SK-N-SH (cell line): Measurements from ENCODE around the gene ZCCHC14. TPM values are rescaled to one million over a fixed set of nuclear protein-coding genes. Genes with fewer than 3 reads are reported as not detected.

ENCODE experiments used
- CTCF ChIA-PET: fragments of 300-600, 350-600 bp; formaldehyde crosslinking; extraction: SDS; loops from one replicate; lab custom pipeline; 2021; lab: Yijun Ruan, JAX
- POLR2A ChIA-PET: fragments of 350-600 bp; sonication (Branson Sonifier 250); formaldehyde crosslinking; extraction: SDS; loops from one replicate; lab custom pipeline; 2020; ENCODE audit warnings: antibody characterized with exemption, inconsistent platforms; lab: Yijun Ruan, JAX
- DNase-seq: peaks from one replicate; pipeline ENCODE4 v3.0.0; 2012
- H2AFZ ChIP-seq: fragments of 200-600 bp; sonication (generic); 2 replicates; pipeline ENCODE4 v1.8.1; 2016; ENCODE audit warnings: antibody characterized with exemption, mild to moderate bottlenecking, low read depth
- H3F3A ChIP-seq: fragments of 200-600 bp; sonication (generic); replicated peaks from 2 replicates; pipeline ENCODE3; 2016; ENCODE audit warnings: antibody characterized with exemption, mild to moderate bottlenecking; ENCODE audit not compliant: insufficient read depth
- H3K27ac ChIP-seq, 2 experiments: fragments of 200-500 bp in 1 of 2; fragments of 200-600 bp in 1 of 2; sonication (Bioruptor generic) in 1 of 2; sonication (generic), shearing (Covaris generic) in 1 of 2; 2 replicates each; pipeline versions ENCODE4 v1.5.1 to v1.6.1; 2014 to 2016; ENCODE audit warnings: low read depth in 2 of 2, inconsistent platforms in 1 of 2, low read length in 1 of 2, mild to moderate bottlenecking in 1 of 2, mixed read lengths in 1 of 2
- H3K27me3 ChIP-seq: fragments of 200-600 bp; sonication (generic), shearing (Covaris generic); 2 replicates; pipeline ENCODE4 v1.6.1; 2016; ENCODE audit warnings: mixed run types; ENCODE audit not compliant: insufficient read depth
- H3K36me3 ChIP-seq, 2 experiments: fragments of 200-500 bp in 1 of 2; fragments of 200-600 bp in 1 of 2; sonication (Bioruptor generic) in 1 of 2; sonication (generic) in 1 of 2; replicated peaks in 1 of 2; 2 replicates each; pipeline versions ENCODE3 to v1.5.1; 2014 to 2016; ENCODE audit warnings: low read length in 1 of 2, mild to moderate bottlenecking in 1 of 2; ENCODE audit not compliant: insufficient read depth in 2 of 2, control insufficient read depth in 1 of 2
- H3K4me1 ChIP-seq, 2 experiments: fragments of 200-500 bp in 1 of 2; fragments of 200-600 bp in 1 of 2; sonication (Bioruptor generic) in 1 of 2; sonication (generic), shearing (Covaris generic) in 1 of 2; 2 replicates each; pipeline versions ENCODE4 v1.5.1 to v1.6.1; 2014 to 2016; ENCODE audit warnings: low read depth in 1 of 2, low read length in 1 of 2, mixed run types in 1 of 2; ENCODE audit not compliant: insufficient read depth in 2 of 2, control insufficient read depth in 1 of 2
- H3K4me2 ChIP-seq: fragments of 200-600 bp; sonication (generic), shearing (Covaris generic); 2 replicates; pipeline ENCODE4 v1.6.1; 2017; ENCODE audit warnings: mixed run types
- H3K4me3 ChIP-seq, 2 experiments: fragments of 200-500 bp in 1 of 2; fragments of 200-600 bp in 1 of 2; sonication (Bioruptor generic) in 1 of 2; sonication (generic), shearing (Covaris generic) in 1 of 2; 2 replicates each; pipeline versions ENCODE4 v1.5.1 to v1.8.1; 2014 to 2016; ENCODE audit warnings: low read depth in 2 of 2, inconsistent platforms in 1 of 2, low read length in 1 of 2, mild to moderate bottlenecking in 1 of 2, mixed read lengths in 1 of 2, moderate library complexity in 1 of 2
- H3K79me2 ChIP-seq: fragments of 200-600 bp; sonication (generic); 2 replicates; pipeline ENCODE4 v1.8.1; 2017; ENCODE audit warnings: mild to moderate bottlenecking; ENCODE audit not compliant: insufficient read depth
- H3K9ac ChIP-seq: fragments of 200-600 bp; sonication (generic); 2 replicates; pipeline ENCODE4 v1.6.1; 2017; ENCODE audit warnings: mixed run types
- H3K9me2 ChIP-seq: fragments of 200-600 bp; sonication (generic); 2 replicates; pipeline ENCODE4 v1.6.1; 2017; ENCODE audit warnings: mixed run types
- H3K9me3 ChIP-seq: fragments of 200-600 bp; sonication (generic); 2 replicates; pipeline ENCODE4 v1.6.1; 2017; ENCODE audit warnings: mixed run types, mild to moderate bottlenecking, moderate library complexity
- H4K20me1 ChIP-seq: fragments of 200-600 bp; sonication (generic); 2 replicates; pipeline ENCODE4 v1.6.1; 2017; ENCODE audit warnings: mild to moderate bottlenecking, mixed run types; ENCODE audit not compliant: insufficient read depth
- CHD2 ChIP-seq: fragments of 150-350 bp; IDR thresholded peaks from 2 replicates; pipeline ENCODE4 v1.6.1; 2018; ENCODE audit warnings: low read length; ENCODE audit not compliant: partially characterized antibody
- ELF1 ChIP-seq: IDR thresholded peaks from 2 replicates; pipeline ENCODE4 v1.4.0; 2012
- FOXJ3 ChIP-seq: sonication (generic); formaldehyde crosslinking; IDR thresholded peaks from 2 replicates; pipeline ENCODE4 v1.5.1; 2020; ENCODE audit warnings: mild to moderate bottlenecking, missing genetic modification reagents
- FOXM1 ChIP-seq: IDR thresholded peaks from 2 replicates; pipeline ENCODE4 v1.4.0; 2012; ENCODE audit warnings: low read depth, mild to moderate bottlenecking
- JUND ChIP-seq: IDR thresholded peaks from 2 replicates; pipeline ENCODE4 v1.4.0; 2012
- MXI1 ChIP-seq: IDR thresholded peaks from 2 replicates; pipeline ENCODE4 v1.6.1; 2012; ENCODE audit warnings: mild to moderate bottlenecking, low read depth, low read length, improper control_type of control experiment
- REST ChIP-seq: IDR thresholded peaks from 2 replicates; pipeline ENCODE4 v1.6.1; 2012; ENCODE audit warnings: mild to moderate bottlenecking, low read depth, low read length, moderate library complexity
- TCF12 ChIP-seq: IDR thresholded peaks from 2 replicates; pipeline ENCODE4 v1.4.0; 2012
- USF2 ChIP-seq: fragments of 150-350 bp; IDR thresholded peaks from 2 replicates; pipeline ENCODE4 v1.6.1; 2017; ENCODE audit warnings: antibody characterized with exemption, low read length, low read depth, borderline replicate concordance
- ZBTB33 ChIP-seq: IDR thresholded peaks from 2 replicates; pipeline ENCODE4 v1.4.0; 2012; ENCODE audit warnings: low read depth, borderline replicate concordance
- WGBS: methylation state at CpG from one replicate; pipeline ENCODE4 v1.1.6; 2017; ENCODE audit warnings: low lambda C conversion rate; 5-methylcytosine and 5-hydroxymethylcytosine counted together
- polyA plus RNA-seq, 3 experiments: library from polyadenylated mRNA; depleted of rRNA; stranded (reverse); fragments of >200 nt; gene quantifications; 2 replicates each; pipeline ENCODE4 v1.2.3, GENCODE V29; 2012

The ZCCHC14 gene
- polyA plus RNA-seq, 1 of the 3 experiments (the other 2 are of a cell fraction) = 5.7 TPM

- peaks cover 39% of the 10 kb centered on the region for H3K79me2 ChIP-seq
- H3K9me3 ChIP-seq = no peaks in the 10 kb centered on the region
- peaks cover 15 to 22% of the 10 kb centered on the region in 2 experiments; a peak in 2 of 4 replicates for H3K4me1 ChIP-seq
- POLR2A ChIA-PET = no interaction called here
- no peak overlapping the region for H2AFZ ChIP-seq
- CTCF ChIA-PET = interaction anchor here (2.4 kb wide), 1 partner anchor 38 kb away, joined by 7 read pairs; no protein-coding TSS in a partner anchor
- no peak overlapping the region for H3K27ac ChIP-seq
- TF ChIP-seq MXI1 (no peak), TCF12 (no peak), JUND (no peak), FOXM1 (no peak), ELF1 (no peak), FOXJ3 (no peak), USF2 (no peak), ZBTB33 (no peak), REST (no peak), CHD2 (no peak)
- DNase-seq = no peak
- H3K9me2 ChIP-seq = no peaks in the 10 kb centered on the region
- H3K4me3 ChIP-seq = no peak overlapping the region
- peaks cover 22 to 28% of the 10 kb centered on the region in 2 experiments for H3K36me3 ChIP-seq
- no peaks in the 10 kb centered on the region for H3K27me3 ChIP-seq
- H3K9ac ChIP-seq = no peak overlapping the region
- peaks cover 20% of the 10 kb centered on the region for H4K20me1 ChIP-seq
- no peak overlapping the region for H3K4me2 ChIP-seq
- WGBS = 97% methylated on average over 6 of the region's 8 CpGs
- H3F3A ChIP-seq = no peaks in the 10 kb centered on the region
Observed at GRCh38 chr16:87361916-87362619, 130.8 kb downstream of the ZCCHC14 start.
